ENCODE measurements around the gene CCDC92.

The CCDC92 gene

DNA sequence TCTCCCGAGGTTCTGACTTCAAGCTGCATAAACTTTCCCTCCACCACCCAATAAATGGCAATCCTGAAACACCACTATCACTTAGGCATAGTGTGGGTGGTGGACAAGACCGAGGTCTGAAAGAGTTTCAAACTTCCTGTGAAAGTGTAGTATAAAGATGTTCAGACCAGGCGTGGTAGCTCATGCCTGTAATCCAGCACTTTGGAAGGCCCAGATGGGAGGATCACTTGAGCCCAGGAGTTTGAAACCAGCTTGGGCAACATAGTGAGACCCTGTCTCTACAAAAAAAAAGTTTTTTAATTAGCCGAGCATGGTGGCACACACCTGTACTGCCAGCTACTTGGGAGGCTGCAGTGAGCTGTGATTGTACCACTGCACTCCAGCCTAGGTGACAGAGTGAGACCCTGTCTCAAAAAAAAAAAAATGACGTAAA, 61.9 kb downstream of the CCDC92 start:
- no peak for DNase-seq (ENCODE audit: low read depth in 2 of 2)

DNA sequence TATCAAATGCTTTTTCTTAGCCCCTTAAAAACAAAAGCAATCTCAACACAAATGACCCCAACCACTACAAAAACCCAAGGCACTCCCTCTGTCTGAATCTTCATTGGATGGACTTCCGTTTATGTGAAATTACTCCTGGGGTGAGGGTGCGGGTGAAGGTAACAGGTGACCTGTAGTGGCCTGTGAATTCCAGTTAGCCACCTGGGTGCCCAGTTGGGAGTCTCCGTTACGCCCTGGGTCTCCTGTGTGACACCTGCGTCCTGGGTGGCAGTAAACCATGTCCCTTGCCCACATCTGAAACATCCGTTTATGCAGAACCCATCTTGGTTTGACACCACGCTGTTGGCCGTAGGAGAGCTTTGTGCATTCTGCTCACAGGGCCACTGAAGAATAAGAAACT, 62.6 kb downstream of the CCDC92 start:
- DNase-seq (ENCODE audit: low read depth in 2 of 2): no peak

DNA sequence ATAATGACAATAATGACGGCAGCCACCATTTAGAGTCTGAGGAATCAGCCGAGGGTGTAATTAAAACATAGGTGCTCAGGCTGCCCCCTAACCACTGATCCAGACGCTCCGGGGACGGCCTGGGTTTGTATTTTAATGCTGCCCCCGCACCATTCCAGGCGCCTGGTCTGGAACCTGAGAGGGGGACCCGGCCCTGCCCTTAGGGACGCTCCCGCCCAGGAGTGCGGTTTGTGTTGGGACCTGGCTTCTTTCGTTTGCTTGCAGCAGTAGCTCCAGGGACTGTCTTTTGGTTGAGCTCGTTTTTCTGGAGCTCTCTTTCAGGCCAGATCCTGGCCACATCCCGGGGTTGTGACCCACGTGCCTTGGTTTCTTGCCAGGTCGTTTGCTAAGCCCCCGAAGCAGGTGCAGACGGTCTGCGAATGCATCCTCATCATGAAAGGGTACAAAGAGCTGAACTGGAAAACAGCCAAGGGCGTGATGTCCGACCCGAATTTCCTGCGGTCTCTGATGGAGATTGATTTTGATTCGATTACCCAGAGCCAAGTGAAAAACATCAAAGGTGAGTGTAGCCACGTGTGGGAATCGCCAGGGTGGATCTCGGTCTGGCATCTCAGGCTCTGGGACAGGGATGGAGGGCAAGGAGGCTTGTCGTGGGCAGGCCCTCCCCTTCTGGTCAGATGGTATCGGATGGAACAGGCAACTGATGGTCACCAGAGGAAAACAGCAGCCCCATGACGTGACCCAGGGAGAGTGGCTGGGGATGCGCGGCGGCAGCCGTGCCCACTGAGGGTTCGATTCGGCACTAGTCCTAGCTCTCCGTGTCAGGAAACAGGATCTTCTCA, 63.5 kb downstream of the CCDC92 start:
- DNase-seq (ENCODE audit: low read depth in 2 of 2): no peak

DNA sequence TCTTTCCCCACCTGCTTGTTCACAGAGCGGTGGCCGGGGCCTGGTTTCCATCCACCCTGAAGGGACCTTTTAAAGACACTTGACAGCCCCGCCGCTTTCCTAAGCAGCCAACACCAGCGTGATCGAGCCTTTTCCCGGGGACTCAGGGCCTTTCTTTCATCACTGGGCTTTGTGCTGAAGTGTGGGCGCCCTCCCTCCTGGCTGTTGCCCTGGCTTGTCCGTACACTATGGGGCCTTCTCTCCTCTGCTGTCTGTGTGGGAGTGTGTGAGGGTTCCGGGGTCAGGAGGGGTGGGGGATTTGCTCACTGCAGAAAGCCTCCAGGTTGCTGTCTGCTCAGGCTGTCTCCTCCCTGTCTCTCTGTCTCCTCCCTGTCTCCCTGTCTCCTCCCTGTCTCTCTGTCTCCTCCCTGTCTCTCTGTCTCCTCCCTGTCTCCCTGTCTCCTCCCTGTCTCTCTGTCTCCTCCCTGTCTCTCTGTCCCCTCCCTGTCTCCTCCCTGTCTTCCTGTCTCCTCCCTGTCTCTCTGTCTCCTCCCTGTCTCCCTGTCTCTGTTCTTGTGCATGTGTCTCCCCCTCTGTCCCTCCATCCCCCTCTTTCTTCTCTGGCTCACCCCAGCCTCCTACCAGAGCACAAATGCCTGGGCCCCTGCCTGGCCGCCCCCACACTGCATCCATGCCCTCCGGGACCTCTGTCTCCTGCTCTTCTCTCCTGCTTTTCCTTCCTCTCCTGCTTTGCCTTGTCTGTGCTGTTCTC, 64.7 kb downstream of the CCDC92 start:
- DNase-seq (ENCODE audit: low read depth in 2 of 2): no peak

DNA sequence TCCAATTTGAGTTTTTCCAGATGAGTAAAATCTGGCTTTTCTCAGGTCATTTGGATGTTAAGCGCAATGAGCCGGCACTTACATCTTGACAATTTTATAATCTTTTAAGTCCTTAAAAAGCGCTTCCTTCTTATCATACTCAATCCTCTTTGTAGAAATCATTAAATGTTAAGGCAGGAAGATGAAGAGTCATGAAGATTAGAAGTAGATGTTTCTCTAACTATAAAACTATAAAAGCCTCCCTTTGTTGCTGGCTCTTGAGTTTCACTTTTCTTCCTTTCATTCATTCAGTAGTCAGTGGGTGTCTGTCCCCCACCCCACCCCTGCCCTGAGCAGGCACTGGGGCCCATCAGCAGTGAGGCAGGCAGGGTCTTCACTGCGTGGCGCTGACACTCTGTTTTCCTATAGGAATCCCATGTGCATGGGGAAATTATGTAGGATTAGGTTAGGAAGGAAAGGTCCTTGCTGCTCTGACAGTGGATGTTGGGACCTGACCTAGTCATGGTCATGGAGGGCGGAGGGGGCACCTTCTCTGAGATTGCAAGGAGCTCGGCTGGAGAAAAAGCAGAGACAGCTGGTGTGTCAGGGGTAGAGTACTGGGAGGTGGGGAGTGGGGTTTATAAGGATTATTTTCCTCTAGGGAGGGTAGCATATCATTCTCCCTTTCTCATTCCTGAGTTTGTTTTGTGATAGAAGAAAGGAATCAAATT, 65.8 kb downstream of the CCDC92 start:
- no peak for DNase-seq (ENCODE audit: low read depth in 2 of 2)

DNA sequence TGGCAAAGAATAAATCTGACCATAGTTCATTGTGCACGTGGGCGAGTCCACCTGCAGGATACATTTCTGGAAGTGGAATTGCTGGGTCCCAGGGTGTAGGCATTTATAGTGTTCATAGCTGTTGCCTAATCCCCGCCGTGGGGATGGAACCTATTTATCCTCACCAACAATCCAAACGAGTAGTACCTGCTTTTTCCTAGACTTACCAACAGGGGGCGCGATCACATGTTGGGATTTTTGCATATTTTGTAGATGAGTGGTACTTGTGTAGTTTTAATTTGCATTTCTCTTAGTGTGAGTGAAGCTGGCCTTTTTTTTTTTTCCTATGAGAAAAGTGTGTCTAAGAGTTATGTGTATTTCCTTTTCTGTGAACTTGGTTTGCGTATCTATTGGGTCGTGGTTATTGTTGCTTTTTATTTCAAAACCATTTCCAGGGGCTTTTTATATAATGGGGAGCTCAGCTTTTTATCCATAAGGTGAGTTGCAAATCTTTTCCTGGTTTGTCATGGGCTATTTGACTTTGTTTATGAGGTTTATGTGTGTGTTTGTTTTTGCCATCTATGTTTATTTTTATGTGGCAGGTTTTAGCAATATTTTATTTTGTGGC, 67.2 kb downstream of the CCDC92 start:
- DNase-seq (ENCODE audit: low read depth in 2 of 2): peak; percentile 36 to 45

DNA sequence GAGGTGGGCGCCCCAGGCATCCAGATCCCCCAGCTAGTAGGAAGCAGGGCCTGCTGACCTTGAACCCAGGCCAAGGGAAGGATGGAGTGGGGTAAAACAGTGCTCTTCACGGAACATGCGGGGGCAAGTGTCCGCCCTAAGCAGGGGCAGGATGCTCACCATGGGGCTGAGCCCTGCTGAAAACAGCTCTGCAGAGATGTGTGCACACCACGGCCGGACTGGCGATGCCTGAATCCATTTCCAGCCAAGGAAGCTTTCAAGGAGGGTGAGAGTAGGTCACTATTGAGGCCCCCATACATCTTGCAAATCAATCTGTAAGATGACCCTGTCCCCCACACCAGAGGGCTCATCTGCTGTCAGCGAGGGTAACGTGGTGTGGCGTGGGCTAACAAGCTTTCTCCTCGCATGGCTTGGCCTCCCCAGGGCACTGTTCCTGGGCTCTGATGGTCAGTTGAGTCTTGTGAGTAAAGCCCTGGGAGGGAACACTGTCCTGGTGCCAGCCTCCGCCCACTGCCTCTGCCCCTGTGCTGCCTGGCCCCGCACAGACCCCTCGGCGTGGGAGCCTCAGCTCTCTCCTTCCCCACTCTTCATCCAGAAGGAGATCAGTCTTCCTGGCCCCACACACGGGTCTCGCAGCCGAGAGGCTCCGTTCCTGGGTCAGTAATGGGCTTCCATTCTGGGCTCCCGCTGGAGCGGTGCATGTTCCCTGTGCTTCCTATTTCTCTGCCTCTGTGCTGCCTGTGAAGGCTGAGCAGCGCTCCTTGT, 69.1 kb downstream of the CCDC92 start:
- DNase-seq (ENCODE audit: low read depth in 2 of 2): no peak

DNA sequence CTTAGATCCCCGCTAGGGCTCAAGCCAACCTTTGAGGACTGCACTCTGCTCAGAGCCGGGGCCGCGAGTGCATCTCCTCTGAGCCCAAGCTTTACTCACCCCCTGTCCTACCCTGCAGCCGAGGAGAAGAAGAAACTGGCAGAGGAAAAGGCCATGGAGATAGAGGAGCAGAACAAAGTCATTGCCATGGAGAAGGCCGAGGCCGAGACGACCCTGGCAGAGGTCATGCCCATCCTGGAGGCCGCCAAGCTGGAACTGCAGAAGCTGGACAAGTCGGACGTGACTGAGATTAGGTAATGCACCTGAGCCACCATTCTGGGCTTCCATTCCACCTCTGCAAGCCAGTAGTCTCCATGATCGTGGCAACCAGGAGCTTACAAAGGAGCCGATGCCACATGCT, 69.8 kb downstream of the CCDC92 start:
- DNase-seq (ENCODE audit: low read depth in 2 of 2): no peak

DNA sequence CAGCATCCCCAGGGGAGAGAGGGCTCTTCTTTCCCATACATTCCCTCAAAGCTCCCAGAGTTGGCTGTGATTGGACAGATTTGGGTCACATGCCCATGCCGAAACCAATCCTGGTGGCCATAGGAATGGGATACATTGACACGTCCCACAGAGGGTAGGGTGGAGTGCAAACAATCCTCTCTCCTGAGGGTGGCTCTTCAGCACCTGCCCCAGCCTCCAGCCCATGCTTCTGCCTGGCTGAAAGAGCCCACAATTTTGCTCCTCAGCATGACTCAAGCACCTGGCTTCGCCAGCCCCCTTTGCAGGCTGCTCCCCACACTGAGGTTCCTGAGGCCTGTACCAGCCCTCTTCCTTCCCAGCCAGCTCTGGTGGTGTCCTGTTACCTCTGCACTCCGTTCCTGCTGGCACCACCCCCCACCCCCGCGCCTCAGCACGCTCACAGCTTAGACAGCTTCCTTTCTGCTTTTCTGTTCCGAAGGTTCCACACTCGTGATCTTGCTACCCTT, 71.7 kb downstream of the CCDC92 start:
- DNase-seq (ENCODE audit: low read depth in 2 of 2): no peak

DNA sequence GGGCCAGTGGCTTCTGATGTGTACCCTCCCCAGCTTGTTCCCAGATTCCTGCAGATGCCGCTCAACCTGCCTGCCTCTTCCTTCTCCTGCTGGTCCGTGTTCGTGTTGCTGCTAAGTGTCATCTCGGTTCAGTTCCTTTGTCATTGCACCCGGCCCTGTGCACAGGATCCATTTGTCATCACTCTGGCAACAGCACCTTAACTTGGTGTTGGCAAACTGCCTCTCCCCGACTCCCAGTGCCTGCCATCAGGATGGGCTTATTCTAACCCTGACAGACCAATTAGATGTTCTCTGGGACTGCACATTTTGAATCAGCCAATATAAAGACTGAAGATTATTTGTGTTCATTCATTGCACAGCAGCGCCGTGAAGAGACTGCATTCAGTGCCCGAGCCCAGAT, 73.3 kb downstream of the CCDC92 start:
- no peak for DNase-seq (ENCODE audit: low read depth in 2 of 2)

DNA sequence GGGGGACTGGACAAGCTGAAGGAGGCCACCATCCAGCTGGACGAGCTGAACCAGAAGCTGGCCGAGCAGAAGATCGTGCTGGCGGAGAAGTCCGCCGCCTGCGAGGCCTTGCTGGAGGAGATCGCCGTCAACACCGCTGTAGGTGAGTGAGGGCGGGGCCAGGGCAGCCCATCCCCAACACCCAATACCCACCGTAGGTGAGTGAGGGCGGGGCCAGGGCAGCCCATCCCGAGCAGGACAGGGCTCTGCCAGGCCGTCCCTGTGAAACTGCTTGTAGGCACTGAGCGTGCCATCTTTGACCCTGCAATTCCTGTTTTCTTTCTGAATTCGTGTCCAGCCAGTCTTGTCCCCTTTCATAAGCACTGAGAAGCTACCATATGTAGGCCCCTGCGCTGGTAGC, 74.0 kb downstream of the CCDC92 start:
- no peak for DNase-seq (ENCODE audit: low read depth in 2 of 2)

DNA sequence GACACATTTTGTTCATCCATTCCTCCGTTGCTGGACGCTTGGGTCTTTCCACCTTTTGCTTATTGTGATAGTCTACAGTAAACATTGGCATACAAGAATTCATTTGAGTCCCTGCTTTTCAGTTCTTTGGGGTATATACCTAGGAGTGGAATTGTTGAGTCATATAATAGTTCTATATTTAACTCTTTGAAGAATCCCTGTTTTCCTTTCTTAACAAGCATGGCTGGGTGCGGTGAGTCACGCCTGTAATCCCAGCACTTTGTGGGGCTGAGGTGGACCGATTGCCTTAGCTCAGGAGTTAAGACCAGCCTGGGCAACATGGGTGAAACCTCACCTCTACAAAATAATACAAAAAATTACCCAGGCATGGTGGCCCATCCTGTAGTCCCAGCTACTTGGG, 75.4 kb downstream of the CCDC92 start:
- no peak for DNase-seq (ENCODE audit: low read depth in 2 of 2)

DNA sequence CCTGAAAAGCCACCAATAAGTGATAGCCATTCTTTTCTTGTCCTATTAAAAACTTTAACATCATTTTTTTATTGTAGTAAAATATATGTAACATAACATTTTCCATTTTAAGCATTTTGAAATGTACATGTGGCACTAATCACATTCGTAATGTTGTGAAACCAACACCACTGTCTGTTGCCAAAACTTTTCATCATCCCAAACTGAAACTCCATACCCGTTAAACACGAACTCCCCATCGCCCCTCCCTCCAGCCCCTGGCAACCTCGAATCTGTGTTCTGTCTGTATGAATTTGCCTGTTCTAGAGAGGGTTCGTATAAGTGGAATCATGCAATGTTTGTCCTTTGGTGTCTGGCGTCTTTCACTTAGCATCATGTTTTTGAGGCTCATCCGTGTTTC, 75.9 kb downstream of the CCDC92 start:
- DNase-seq (ENCODE audit: low read depth in 2 of 2): no peak

DNA sequence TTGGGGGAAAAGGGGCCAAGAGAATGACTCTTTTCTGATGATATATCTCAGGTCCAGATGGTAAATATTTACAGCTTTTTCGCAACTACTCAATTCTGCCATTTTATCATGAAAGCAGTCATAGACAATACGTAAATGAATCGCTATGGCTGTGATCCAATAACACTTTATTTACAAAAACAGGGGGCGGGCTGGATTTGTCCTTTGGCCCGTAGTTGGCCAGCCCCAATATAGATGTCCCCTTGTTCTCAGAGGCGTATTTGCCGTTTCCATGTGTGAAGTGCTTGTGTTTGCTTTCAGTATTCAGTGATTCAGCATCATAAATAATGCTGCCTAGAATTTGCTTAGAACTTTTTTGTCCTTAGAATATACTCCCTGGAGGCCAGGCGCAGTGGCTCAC, 77.2 kb downstream of the CCDC92 start:
- DNase-seq (ENCODE audit: low read depth in 2 of 2): no peak

DNA sequence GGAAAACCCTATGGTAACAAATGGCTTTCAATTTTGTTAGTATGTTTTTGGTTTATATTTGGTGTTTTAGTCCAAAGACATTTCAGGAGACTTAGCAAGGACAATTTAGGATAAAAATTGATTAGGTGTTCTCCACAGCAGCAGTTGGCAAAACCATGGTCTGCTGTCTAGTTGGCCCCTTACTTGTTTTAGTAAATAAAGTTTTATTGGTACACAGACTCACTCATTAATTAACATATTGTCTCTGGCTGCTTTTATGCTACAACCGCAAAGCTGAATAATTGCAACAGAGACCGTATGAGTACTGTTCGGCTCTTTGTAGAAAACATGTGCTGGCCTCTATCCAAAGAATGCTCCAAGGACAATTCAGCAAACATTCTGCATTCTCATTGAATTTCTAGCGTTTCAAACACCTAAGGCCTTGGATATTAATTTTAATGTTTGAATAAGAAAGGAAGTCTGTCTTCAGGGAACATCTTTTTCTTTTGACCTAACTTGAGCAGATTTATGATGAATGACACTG, 77.7 kb downstream of the CCDC92 start:
- no peak for DNase-seq (ENCODE audit: low read depth in 2 of 2)

DNA sequence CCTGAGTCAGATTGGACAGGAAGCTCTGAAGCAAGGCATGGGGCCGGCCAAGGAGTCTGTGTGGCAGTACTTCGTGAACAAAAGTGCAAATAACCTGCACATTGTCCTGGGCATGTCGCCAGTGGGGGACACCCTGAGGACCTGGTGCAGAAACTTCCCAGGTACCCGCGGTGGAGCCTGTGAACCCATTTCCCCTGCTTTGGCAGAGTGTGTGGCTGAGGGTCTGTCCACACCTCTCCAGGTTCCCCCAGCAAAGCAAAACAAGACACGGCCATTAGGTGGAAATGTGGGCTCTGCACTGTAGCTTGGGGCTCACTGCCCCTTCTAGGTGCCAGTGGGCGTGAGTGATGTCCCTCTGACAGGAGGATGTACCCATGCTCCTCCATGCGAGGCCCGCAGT, 79.4 kb downstream of the CCDC92 start:
- no peak for DNase-seq (ENCODE audit: low read depth in 2 of 2)

DNA sequence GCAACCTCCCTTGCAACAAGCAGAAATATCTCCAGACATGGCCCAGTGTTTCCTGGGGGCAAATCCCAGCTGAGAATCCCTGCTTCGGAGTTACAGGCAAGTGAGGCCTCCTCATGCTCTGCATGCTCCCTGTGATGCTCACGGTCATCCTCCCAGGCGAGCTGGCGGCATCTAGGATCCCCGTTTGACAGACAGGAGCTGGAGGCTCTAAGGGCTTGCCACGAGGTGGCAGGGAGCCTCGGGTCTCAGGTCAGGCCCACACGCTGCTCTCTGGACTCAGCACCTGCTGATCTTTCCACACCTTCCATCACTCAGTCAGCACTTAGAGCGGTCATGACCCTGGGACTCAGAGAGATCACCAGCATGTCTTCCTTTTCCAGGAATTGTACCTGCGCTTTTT, 79.8 kb downstream of the CCDC92 start:
- DNase-seq (ENCODE audit: low read depth in 2 of 2): no peak

DNA sequence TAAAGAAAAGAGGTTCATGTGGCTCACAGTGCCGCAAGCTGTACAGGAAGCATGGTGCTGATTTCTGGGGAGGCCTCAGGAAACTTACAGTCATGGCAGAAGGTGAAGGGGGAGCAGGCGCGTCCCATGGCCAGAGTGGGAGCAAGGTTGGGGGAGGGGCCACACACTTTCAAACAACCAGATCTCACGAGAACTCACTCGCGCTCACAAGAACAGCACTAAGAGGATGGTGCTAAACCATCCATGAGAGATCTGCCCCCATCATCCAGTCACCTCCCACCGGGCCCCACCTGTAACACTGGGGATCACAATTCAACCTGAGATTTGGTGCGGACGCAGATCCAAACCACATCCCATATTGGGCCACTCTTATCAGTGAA, 80.5 kb downstream of the CCDC92 start:
- no peak for DNase-seq (ENCODE audit: low read depth in 2 of 2)

DNA sequence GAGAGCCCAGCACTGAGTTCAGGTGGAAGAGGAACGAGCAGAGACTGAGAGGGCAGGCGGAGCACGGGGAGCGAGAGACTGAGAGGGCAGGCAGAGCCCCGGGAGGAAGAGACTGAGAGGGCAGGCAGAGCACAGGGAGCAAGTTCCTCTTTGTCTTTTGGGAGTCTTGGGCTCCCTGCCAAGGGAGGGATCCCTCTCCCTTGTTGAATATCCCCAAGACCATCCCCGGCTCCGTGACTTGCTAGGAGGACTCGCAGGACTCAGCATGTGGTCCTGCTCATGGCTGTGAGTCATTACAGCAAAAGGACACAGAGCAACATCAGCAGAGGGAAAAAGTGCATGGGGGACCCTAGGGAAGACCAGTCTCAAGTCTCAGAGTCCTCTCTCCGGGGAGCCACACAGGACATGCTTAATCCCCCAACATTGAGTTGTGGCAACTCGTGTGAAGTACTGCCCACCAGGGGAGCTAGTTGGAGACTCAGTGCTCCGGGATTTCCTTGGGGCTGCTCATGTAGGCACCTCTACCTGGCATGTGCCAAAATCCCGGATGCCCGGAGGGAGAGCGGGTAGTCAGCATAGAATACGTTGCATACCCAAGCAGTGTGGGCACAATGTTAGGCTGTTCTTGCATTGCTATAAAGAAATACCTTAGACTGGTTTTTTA, 81.0 kb downstream of the CCDC92 start:
- no peak for DNase-seq (ENCODE audit: low read depth in 2 of 2)

DNA sequence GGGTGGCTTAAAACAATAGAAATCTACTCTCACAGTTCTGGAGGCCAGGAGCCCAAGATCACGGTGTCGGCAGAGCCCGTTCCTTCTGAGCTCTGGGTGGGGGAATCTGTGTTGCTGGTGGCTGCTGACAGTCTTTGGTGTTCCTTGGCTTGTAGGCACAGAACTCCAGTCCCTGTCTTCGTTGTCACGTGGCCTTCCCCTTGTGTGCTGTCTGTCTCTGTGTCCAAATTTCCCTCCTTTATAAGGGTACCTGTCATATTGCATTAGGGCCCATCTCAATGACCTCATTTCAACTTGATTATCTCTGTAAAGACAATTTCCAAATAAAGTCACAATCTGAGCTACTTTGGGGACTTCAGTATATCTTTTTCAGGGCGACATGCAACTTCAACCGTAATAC, 81.6 kb downstream of the CCDC92 start:
- DNase-seq (ENCODE audit: low read depth in 2 of 2): no peak

DNA sequence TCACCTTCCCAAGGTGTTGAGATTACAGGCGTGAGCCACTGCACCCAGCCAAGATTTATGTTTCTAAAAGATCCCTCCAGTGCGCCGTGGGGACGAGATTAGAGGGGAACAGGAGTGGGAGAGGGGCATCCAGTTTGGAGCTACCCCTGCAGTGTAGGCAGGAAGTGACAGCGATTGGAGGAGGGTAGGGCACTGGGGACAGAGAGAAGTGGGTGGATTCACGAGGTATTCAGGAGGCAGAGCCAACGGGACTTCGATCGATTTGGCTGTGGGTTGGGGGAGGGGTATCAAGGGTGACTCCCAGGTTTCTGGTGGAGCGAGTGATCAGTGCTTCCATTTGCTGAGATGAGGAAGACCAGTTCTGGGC, 82.1 kb downstream of the CCDC92 start:
- no peak for DNase-seq (ENCODE audit: low read depth in 2 of 2)
